ENCODE data around the gene TIMM44. TPM values are rescaled to one million over a fixed set of nuclear protein-coding genes. Genes with fewer than 3 reads are reported as not detected.
A peak's percentile ranks its signal among the peaks of the same experiment; 100 is the strongest.

TIMM44 gene
- total RNA-seq, 1 experiment from 2014 or later: 72.8 TPM

DNA sequence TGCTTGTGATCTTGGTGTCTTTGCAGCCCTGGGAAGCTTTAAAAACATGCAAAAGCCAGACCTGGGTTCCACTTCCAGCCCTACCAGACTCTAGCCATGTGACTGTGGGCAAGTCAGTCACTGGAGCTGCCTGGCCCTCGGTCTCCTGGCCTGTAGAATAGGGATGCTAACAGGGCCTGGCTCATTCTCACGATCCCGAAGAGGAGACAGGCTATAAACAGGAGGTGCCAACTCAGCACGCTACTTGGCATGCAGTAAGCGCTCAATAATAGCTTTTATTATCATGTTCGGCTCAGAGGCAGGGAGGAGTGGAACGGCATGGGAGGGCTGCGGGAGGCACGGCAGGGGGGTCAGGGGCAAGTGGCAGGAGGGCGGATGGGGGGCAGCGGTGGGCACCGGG, 19.2 kb downstream of the TIMM44 start:
- POLR2A ChIA-PET (ENCODE audit: unreplicated experiment): no interaction called here
- Histone ChIP-seq H2AFZ (no peak overlapping the region), H3K79me2 (ENCODE audit: low read depth) (0 out of 2 replicates have a peak, but pooled peaks cover 5% of the 10 kb centered on the region), H3K4me2 (no peak overlapping the region), H3K27ac (no peak overlapping the region), H3K9me3 (ENCODE audit: insufficient read depth, low read depth) (no peaks in the 10 kb centered on the region), H3K9me2 (ENCODE audit: insufficient read depth) (no peaks in the 10 kb centered on the region), H3K4me1 (replicated peaks; ENCODE audit: insufficient read depth) (peaks cover 31% of the 10 kb centered on the region), H4K20me1 (ENCODE audit: insufficient read depth) (peaks cover 8% of the 10 kb centered on the region; the same call in 1 of the 2 replicates), H3F3A (ENCODE audit: insufficient read depth, low read depth) (peaks cover 51% of the 10 kb centered on the region), H3K27me3 (ENCODE audit: insufficient read depth, low read depth) (no peaks in the 10 kb centered on the region), H3K4me3 (no peak overlapping the region), H3K36me3 (ENCODE audit: low read depth) (no peaks in the 10 kb centered on the region)
- TF ChIP-seq CTCF (conservative IDR thresholded peaks at IDR 0.05): no peak
- no peak for TF ChIP-seq EZH2 (IDR thresholded peaks at IDR 0.05; ENCODE audit: low read depth)
- no peak for DNase-seq
- intact Hi-C loops (cut with micrococcal nuclease; ENCODE audit: unreplicated experiment): loop anchor here (10.0 kb wide), 1 partner anchor 249 kb away; the partner anchor contains the start of gene MCEMP1
- CTCF ChIA-PET: interaction anchor here (0.7 kb wide), 2 partner anchors 69 to 912 kb away, joined by 5 to 7 read pairs; no protein-coding TSS in a partner anchor
- TSS peak; percentile 27 for BruUV-seq (replicated peaks)

GRCh38 chr19:7923295-7924191, 19.9 kb downstream of the TIMM44 start:
- intact Hi-C loops (cut with micrococcal nuclease; ENCODE audit: unreplicated experiment): loop anchor here (10.0 kb wide), 1 partner anchor 249 kb away; the partner anchor contains the start of gene MCEMP1
- Histone ChIP-seq H3K4me1 (replicated peaks; ENCODE audit: insufficient read depth) (peaks cover 25% of the 10 kb centered on the region), H3K36me3 (ENCODE audit: low read depth) (no peaks in the 10 kb centered on the region), H3K27me3 (ENCODE audit: insufficient read depth, low read depth) (no peaks in the 10 kb centered on the region), H3K9me3 (ENCODE audit: insufficient read depth, low read depth) (no peaks in the 10 kb centered on the region), H3K4me2 (no peak overlapping the region), H4K20me1 (ENCODE audit: insufficient read depth) (peaks cover 6% of the 10 kb centered on the region; the same call in 1 of the 2 replicates), H3K9me2 (ENCODE audit: insufficient read depth) (no peaks in the 10 kb centered on the region), H3K27ac (no peak overlapping the region), H2AFZ (no peak overlapping the region), H3K79me2 (ENCODE audit: low read depth) (0 out of 2 replicates have a peak, but pooled peaks cover 5% of the 10 kb centered on the region), H3K4me3 (no peak overlapping the region), H3F3A (ENCODE audit: insufficient read depth, low read depth) (peaks cover 48% of the 10 kb centered on the region)
- no TSS peak for BruUV-seq (replicated peaks)
- TF ChIP-seq EZH2 (IDR thresholded peaks at IDR 0.05; ENCODE audit: low read depth): no peak
- no peak for TF ChIP-seq CTCF (conservative IDR thresholded peaks at IDR 0.05)
- POLR2A ChIA-PET (ENCODE audit: unreplicated experiment): no interaction called here
- DNase-seq: no peak
- CTCF ChIA-PET: interaction anchor here (0.5 to 0.7 kb wide), 3 partner anchors 69 to 913 kb away, joined by 5 to 12 read pairs (median 7); no protein-coding TSS in a partner anchor

GRCh38 chr19:7922836-7923195, 20.6 kb downstream of the TIMM44 start:
- POLR2A ChIA-PET (ENCODE audit: unreplicated experiment): no interaction called here
- intact Hi-C loops (cut with micrococcal nuclease; ENCODE audit: unreplicated experiment): loop anchor here (10.0 kb wide), 1 partner anchor 248 kb away; the partner anchor contains the start of gene MCEMP1
- CTCF ChIA-PET: interaction anchor here (0.5 kb wide), 1 partner anchor 317 kb away, joined by 12 read pairs; no protein-coding TSS in a partner anchor
- no peaks in the 10 kb centered on the region for H3K9me2 ChIP-seq (ENCODE audit: insufficient read depth)
- no peak for TF ChIP-seq EZH2 (IDR thresholded peaks at IDR 0.05; ENCODE audit: low read depth)
- TF ChIP-seq CTCF (conservative IDR thresholded peaks at IDR 0.05): no peak
- no peaks in the 10 kb centered on the region for H3K27me3 ChIP-seq (ENCODE audit: insufficient read depth, low read depth)
- no peaks in the 10 kb centered on the region for H3K36me3 ChIP-seq (ENCODE audit: low read depth)
- H3K27ac ChIP-seq: no peak overlapping the region
- H3K4me3 ChIP-seq: no peak overlapping the region
- H4K20me1 ChIP-seq (ENCODE audit: insufficient read depth): peaks cover 5% of the 10 kb centered on the region; the same call in 1 of the 2 replicates
- BruUV-seq (replicated peaks): no TSS peak
- no peak overlapping the region for H2AFZ ChIP-seq
- H3K9me3 ChIP-seq (ENCODE audit: insufficient read depth, low read depth): no peaks in the 10 kb centered on the region
- peaks cover 20% of the 10 kb centered on the region for H3K4me1 ChIP-seq (replicated peaks; ENCODE audit: insufficient read depth)
- 0 out of 2 replicates have a peak, but pooled peaks cover 5% of the 10 kb centered on the region for H3K79me2 ChIP-seq (ENCODE audit: low read depth)
- no peak overlapping the region for H3K4me2 ChIP-seq
- DNase-seq: no peak
- peaks cover 47% of the 10 kb centered on the region for H3F3A ChIP-seq (ENCODE audit: insufficient read depth, low read depth)
